Measurements from ENCODE around the gene SPATA17. TPM values are rescaled to one million over a fixed set of nuclear protein-coding genes. Genes with fewer than 3 reads are reported as not detected.
"Not testable (repeated sequence)": the region's sequence is repeated elsewhere in the genome, so short reads cannot be mapped to it uniquely, and the experiment has no call there.

The SPATA17 gene
- total and polyA plus RNA-seq, 3 donors from 2014 or later, result 28.8 to 168 (median 36.5) TPM

GRCh38 chr1:217673387-217673786 is 42.2 kb downstream of the SPATA17 start:
- no peak overlapping the region for H3K27ac ChIP-seq
- H3K4me3 ChIP-seq, result no peak overlapping the region
- no peaks in the 10 kb centered on the region for H3K9me3 ChIP-seq
- no peaks in the 10 kb centered on the region for H3K36me3 ChIP-seq (ENCODE audit: low read depth, missing control alignments)
- no peaks in the 10 kb centered on the region for H3K27me3 ChIP-seq
- H3K4me1 ChIP-seq, result no peaks in the 10 kb centered on the region
- WGBS, 2 donors, result 69% methylated on average over 2 of the region's 2 CpGs
- intact Hi-C loops (cut with DNase I; ENCODE audit: low total_unique reads), result no loop called here
- DNase-seq, result no peak
- TF ChIP-seq CTCF (IDR thresholded peaks at IDR 0.05) (no peak), POLR2A (IDR thresholded peaks at IDR 0.05) (no peak)

GRCh38 chr1:217674028-217674729 is 43.0 kb downstream of the SPATA17 start:
- 46 to 81% methylated on average over 3 to 4 of the region's 4 CpGs for WGBS, 2 donors

GRCh38 chr1:217681806-217682205 is 50.7 kb downstream of the SPATA17 start:
- WGBS, 2 donors, result 78 to 86% methylated on average over 5 of the region's 5 CpGs
- no peaks in the 10 kb centered on the region for H3K4me1 ChIP-seq
- no peak overlapping the region for H3K27ac ChIP-seq
- DNase-seq, result no peak
- intact Hi-C loops (cut with DNase I; ENCODE audit: low total_unique reads), result no loop called here
- H3K36me3 ChIP-seq (ENCODE audit: low read depth, missing control alignments), result no peaks in the 10 kb centered on the region
- H3K9me3 ChIP-seq, result no peaks in the 10 kb centered on the region
- no peak for TF ChIP-seq POLR2A (IDR thresholded peaks at IDR 0.05)
- no peak for TF ChIP-seq CTCF (IDR thresholded peaks at IDR 0.05)
- no peak overlapping the region for H3K4me3 ChIP-seq
- no peaks in the 10 kb centered on the region for H3K27me3 ChIP-seq

More at GRCh38 chr1:217674028-217674729, 43.0 kb downstream of the SPATA17 start:
- no peaks in the 10 kb centered on the region for H3K9me3 ChIP-seq
- DNase-seq, result no peak
- TF ChIP-seq CTCF (IDR thresholded peaks at IDR 0.05), result no peak
- TF ChIP-seq POLR2A (IDR thresholded peaks at IDR 0.05), result no peak
- intact Hi-C loops (cut with DNase I; ENCODE audit: low total_unique reads), result no loop called here
- no peaks in the 10 kb centered on the region for H3K36me3 ChIP-seq (ENCODE audit: low read depth, missing control alignments)
- no peak overlapping the region for H3K4me3 ChIP-seq
- H3K4me1 ChIP-seq, result no peaks in the 10 kb centered on the region
- no peaks in the 10 kb centered on the region for H3K27me3 ChIP-seq
- H3K27ac ChIP-seq, result no peak overlapping the region

- Histone ChIP-seq H3K36me3 (ENCODE audit: low read depth, missing control alignments) (no peaks in the 10 kb centered on the region), H3K4me1 (no peaks in the 10 kb centered on the region), H3K27me3 (no peaks in the 10 kb centered on the region), H3K27ac (no peak overlapping the region), H3K4me3 (no peak overlapping the region), H3K9me3 (no peaks in the 10 kb centered on the region)
- WGBS, 2 donors, result 87 to 88% methylated on average over 4 of the region's 4 CpGs
- TF ChIP-seq CTCF (IDR thresholded peaks at IDR 0.05) (no peak), POLR2A (IDR thresholded peaks at IDR 0.05) (no peak)
- intact Hi-C loops (cut with DNase I; ENCODE audit: low total_unique reads), result no loop called here
- no peak for DNase-seq
Measured at GRCh38 chr1:217687511-217687910, 56.4 kb downstream of the SPATA17 start.

DNA sequence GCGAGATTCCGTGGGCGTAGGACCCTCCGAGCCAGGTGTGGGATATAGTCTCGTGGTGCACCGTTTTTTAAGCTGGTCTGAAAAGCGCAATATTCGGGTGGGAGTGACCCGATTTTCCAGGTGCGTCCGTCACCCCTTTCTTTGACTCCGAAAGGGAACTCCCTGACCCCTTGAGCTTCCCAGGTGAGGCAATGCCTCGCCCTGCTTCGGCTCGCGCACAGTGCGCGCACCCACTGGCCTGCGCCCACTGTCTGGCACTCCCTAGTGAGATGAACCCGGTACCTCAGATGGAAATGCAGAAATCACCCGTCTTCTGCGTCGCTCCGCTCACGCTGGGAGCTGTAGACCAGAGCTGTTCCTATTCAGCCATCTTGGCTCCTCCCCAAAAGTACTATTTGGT is 65.0 kb downstream of the SPATA17 start:
- H3K27me3 ChIP-seq; intact Hi-C loops (cut with DNase I; ENCODE audit: low total_unique reads); H3K4me3 ChIP-seq; H3K27ac ChIP-seq; H3K9me3 ChIP-seq; H3K4me1 ChIP-seq; DNase-seq; H3K36me3 ChIP-seq (ENCODE audit: low read depth, missing control alignments): not testable (repeated sequence)
- WGBS, 2 donors, result 84 to 95% methylated on average over 24 to 25 of the region's 25 CpGs
